K562 (cell line): ENCODE results near the gene SERPINF2. TPM values are rescaled to one million over a fixed set of nuclear protein-coding genes. Genes with fewer than 3 reads are reported as not detected.

Experiments
- FOXA3 ChIP-seq, 2 experiments: fragments of 450-650 bp in 1 of 2; sonication (generic) in 1 of 2; formaldehyde crosslinking; IDR thresholded peaks in 1 of 2; conservative IDR thresholded peaks in 1 of 2; 2 replicates each; pipeline versions ENCODE4 v1.4.0 to v1.8.0; 2020 to 2022; ENCODE audit warnings: mild to moderate bottlenecking in 2 of 2, missing genetic modification reagents in 1 of 2
- GABPB2 ChIP-seq: fragments of 250-450 bp; sonication (Bioruptor Pico); conservative IDR thresholded peaks from 2 replicates; pipeline ENCODE4 v1.5.1; 2021; ENCODE audit warnings: mild to moderate bottlenecking
- MYNN ChIP-seq, 2 experiments: sonication (generic); formaldehyde crosslinking in 1 of 2; IDR thresholded peaks; 2 replicates each; pipeline versions ENCODE4 v1.5.0 to v1.6.1; 2016 to 2020; ENCODE audit warnings: antibody characterized with exemption in 1 of 2, missing genetic modification reagents in 1 of 2
- NFRKB ChIP-seq: fragments of 450-650 bp; IDR thresholded peaks from 2 replicates; pipeline ENCODE4 v1.6.1; 2016; ENCODE audit warnings: low read depth
- PPARD ChIP-seq: fragments of 250-450 bp; sonication (Bioruptor Pico); IDR thresholded peaks from 2 replicates; pipeline ENCODE4 v1.8.0; 2022; ENCODE audit warnings: inconsistent platforms, mild to moderate bottlenecking, moderate library complexity
- RB1 ChIP-seq: fragments of 450-650 bp; IDR thresholded peaks from 2 replicates; pipeline ENCODE4 v1.6.1; 2017; ENCODE audit warnings: low read depth, mild to moderate bottlenecking
- RBBP5 ChIP-seq: fragments of 200-600 bp; sonication (generic); IDR thresholded peaks from 2 replicates; pipeline ENCODE4 v1.6.1; 2012; ENCODE audit warnings: borderline replicate concordance, mild to moderate bottlenecking, low read length, control low read depth, inconsistent platforms; ENCODE audit not compliant: insufficient read depth, poor library complexity, severe bottlenecking
- RFX5 ChIP-seq: IDR thresholded peaks from 2 replicates; pipeline ENCODE4 v1.6.1; 2011; ENCODE audit warnings: low read depth, mild to moderate bottlenecking, improper control_type of control experiment, low read length
- TRIM28 ChIP-seq: fragments of 450-650 bp; IDR thresholded peaks from 2 replicates; pipeline ENCODE4 v1.6.1; 2017
- XRCC4 ChIP-seq: IDR thresholded peaks from one replicate; pipeline ENCODE4 v1.6.1; 2011; ENCODE audit not compliant: insufficient read depth, insufficient read length; ENCODE audit errors: extremely low read depth
- ZC3H4 ChIP-seq: sonication (generic); formaldehyde crosslinking; IDR thresholded peaks from 2 replicates; pipeline ENCODE4 v1.9.0; 2021; ENCODE audit warnings: missing genetic modification reagents, borderline replicate concordance
- ZFPM2 ChIP-seq: fragments of 250-450 bp; sonication (Bioruptor Pico); IDR thresholded peaks from 2 replicates; pipeline ENCODE4 v1.5.1; 2022; ENCODE audit warnings: mild to moderate bottlenecking
- ZKSCAN3 ChIP-seq: fragments of 250-450 bp; sonication (Bioruptor Pico); IDR thresholded peaks from 2 replicates; pipeline ENCODE4 v1.4.0; 2020
- ZNF347 ChIP-seq: fragments of 450-650 bp; formaldehyde crosslinking; IDR thresholded peaks from 2 replicates; pipeline ENCODE4 v1.4.0; 2020; ENCODE audit warnings: low read depth, mild to moderate bottlenecking, moderate library complexity
- polyA plus RNA-seq, 8 experiments: library from polyadenylated mRNA; depleted of rRNA in 4 of 8; stranded (reverse) in 5 of 8; unstranded in 3 of 8; fragments of >200 nt; fragmentation: Nextera tagmentation in 2 of 8; fragmentation: Illumina TruSeq in 1 of 8; extraction: Ambion mirVana in 2 of 8; extraction: Trizol in 1 of 8; gene quantifications; 2 replicates each; pipeline versions ENCODE4 v1.2.1 to v1.2.3, GENCODE V29; 2011 to 2014; ENCODE audit warnings: inconsistent platforms in 1 of 8, missing spikeins in 1 of 8
- total RNA-seq, 7 experiments: library from RNA; depleted of rRNA in 6 of 7; stranded (reverse); fragments of >200 nt in 6 of 7; fragmentation: Illumina TruSeq in 2 of 7; extraction: Trizol in 2 of 7; gene quantifications; 2 replicates each; pipeline versions ENCODE4 v1.2.1 to v1.2.3, GENCODE V29; 2011 to 2021; ENCODE audit warnings: low replicate concordance in 1 of 7
- TF ChIP-seq, protein P1 (sequence below): fragments of 250-450 bp; sonication (Bioruptor Pico); IDR thresholded peaks from 2 replicates; pipeline ENCODE4 v1.4.0; 2020; ENCODE audit warnings: mild to moderate bottlenecking
- TF ChIP-seq, protein P2 (sequence below), 2 experiments: fragments of 250-450 bp in 1 of 2; fragments of 450-650 bp in 1 of 2; sonication (Bioruptor Pico) in 1 of 2; IDR thresholded peaks; 2 replicates each; pipeline versions ENCODE4 v1.6.1 to v1.8.0; 2016 to 2021; ENCODE audit warnings: mild to moderate bottlenecking in 2 of 2, moderate library complexity in 2 of 2, missing compliant biosample characterization in 1 of 2, missing genetic modification characterization in 1 of 2
- TF ChIP-seq, protein P3 (sequence below): fragments of 250-450 bp; sonication (Bioruptor Pico); IDR thresholded peaks from 2 replicates; pipeline ENCODE4 v1.9.0; 2021; ENCODE audit warnings: mild to moderate bottlenecking, inconsistent platforms
- TF ChIP-seq, protein P4 (sequence below): fragments of 450-650 bp; IDR thresholded peaks from 2 replicates; pipeline ENCODE4 v1.7.0; 2016; ENCODE audit warnings: borderline replicate concordance
- TF ChIP-seq, protein P5 (sequence below): IDR thresholded peaks from 2 replicates; pipeline ENCODE4 v1.6.1; 2014; ENCODE audit warnings: antibody characterized with exemption

Gene SERPINF2
- total and polyA plus RNA-seq, 9 of the 15 experiments (the other 6 are each of a cell fraction or from before 2014, with no cell fraction given): 0.22 TPM; not detected in 8

DNA sequence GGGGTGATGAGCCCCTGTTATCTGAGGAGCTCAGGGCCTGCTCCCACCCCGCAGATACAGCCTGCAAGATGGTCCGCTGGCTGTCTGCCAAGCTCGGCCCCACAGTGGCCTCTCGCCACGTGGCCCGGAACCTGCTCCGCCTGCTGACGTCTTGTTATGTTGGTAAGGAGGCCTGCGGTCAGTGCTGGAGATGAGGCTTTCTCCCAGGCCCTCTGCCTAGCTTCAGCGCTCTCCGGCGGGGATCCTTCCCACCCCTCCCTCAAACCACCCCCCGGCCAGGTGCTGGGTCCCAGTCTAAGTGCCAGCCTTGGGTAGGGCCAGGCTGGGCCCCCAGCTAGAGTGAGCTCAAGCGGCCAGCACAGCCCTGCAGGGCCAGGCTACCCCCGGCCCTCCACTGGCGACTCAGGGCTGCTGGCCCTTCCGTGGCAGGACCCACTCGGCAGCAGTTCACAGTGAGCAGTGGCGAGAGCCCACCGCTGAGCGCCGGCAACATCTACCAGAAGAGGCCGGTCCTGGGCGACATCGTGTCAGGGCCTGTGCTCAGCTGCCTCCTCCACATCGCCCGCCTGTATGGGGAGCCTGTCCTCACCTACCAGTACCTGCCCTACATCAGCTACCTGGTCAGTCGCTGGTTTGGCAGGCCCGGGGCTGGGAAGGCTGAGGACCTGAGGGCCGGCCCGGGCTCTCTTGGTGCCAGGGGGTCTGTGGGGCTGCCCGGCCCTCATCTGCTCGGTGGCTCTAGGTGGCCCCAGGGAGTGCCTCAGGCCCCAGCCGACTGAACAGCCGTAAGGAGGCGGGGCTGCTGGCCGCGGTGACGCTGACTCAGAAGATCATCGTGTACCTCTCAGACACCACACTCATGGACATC is 12.1 kb upstream of the SERPINF2 start (continued):
- TF ChIP-seq PPARD (CRISPR knock-in tag) (no peak), ZC3H4 (CRISPR knock-in tag) (peak; percentile 68; the same call in 1 of the 2 replicates), TRIM28 (no peak), GABPB2 (CRISPR knock-in tag) (no peak), FOXA3 (CRISPR knock-in tag; conservative IDR thresholded peaks at IDR 0.05 in 1 of 2, IDR thresholded peaks at IDR 0.05 in 1 of 2) (peak in 1 of 2 experiments; percentile 82; a peak in 1 of 4 replicates), ZFPM2 (CRISPR knock-in tag) (no peak), ZKSCAN3 (CRISPR knock-in tag) (no peak), MYNN (IDR thresholded peaks at IDR 0.05) (no peak), MYNN (CRISPR knock-in tag; IDR thresholded peaks at IDR 0.05) (no peak), XRCC4 (no peak), RB1 (no peak), NFRKB (peak; percentile 60; the same call in 1 of the 2 replicates), RFX5 (no peak), ZNF347 (CRISPR knock-in tag) (no peak), RBBP5 (no peak)
- TF ChIP-seq, protein P1, sequence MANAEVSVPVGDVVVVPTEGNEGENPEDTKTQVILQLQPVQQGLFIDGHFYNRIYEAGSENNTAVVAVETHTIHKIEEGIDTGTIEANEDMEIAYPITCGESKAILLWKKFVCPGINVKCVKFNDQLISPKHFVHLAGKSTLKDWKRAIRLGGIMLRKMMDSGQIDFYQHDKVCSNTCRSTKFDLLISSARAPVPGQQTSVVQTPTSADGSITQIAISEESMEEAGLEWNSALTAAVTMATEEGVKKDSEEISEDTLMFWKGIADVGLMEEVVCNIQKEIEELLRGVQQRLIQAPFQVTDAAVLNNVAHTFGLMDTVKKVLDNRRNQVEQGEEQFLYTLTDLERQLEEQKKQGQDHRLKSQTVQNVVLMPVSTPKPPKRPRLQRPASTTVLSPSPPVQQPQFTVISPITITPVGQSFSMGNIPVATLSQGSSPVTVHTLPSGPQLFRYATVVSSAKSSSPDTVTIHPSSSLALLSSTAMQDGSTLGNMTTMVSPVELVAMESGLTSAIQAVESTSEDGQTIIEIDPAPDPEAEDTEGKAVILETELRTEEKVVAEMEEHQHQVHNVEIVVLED (CRISPR knock-in tag): 0 out of 2 replicates have a peak, but pooled peaks have one; percentile 27
- TF ChIP-seq, protein P2, sequence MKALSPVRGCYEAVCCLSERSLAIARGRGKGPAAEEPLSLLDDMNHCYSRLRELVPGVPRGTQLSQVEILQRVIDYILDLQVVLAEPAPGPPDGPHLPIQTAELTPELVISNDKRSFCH (CRISPR knock-in tag; IDR thresholded peaks at IDR 0.05): no peak
- TF ChIP-seq, protein P2 (tag; IDR thresholded peaks at IDR 0.05): 0 out of 2 replicates have a peak, but pooled peaks have one; percentile 44
- TF ChIP-seq, protein P3, sequence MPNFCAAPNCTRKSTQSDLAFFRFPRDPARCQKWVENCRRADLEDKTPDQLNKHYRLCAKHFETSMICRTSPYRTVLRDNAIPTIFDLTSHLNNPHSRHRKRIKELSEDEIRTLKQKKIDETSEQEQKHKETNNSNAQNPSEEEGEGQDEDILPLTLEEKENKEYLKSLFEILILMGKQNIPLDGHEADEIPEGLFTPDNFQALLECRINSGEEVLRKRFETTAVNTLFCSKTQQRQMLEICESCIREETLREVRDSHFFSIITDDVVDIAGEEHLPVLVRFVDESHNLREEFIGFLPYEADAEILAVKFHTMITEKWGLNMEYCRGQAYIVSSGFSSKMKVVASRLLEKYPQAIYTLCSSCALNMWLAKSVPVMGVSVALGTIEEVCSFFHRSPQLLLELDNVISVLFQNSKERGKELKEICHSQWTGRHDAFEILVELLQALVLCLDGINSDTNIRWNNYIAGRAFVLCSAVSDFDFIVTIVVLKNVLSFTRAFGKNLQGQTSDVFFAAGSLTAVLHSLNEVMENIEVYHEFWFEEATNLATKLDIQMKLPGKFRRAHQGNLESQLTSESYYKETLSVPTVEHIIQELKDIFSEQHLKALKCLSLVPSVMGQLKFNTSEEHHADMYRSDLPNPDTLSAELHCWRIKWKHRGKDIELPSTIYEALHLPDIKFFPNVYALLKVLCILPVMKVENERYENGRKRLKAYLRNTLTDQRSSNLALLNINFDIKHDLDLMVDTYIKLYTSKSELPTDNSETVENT: no peak
- TF ChIP-seq, protein P4, sequence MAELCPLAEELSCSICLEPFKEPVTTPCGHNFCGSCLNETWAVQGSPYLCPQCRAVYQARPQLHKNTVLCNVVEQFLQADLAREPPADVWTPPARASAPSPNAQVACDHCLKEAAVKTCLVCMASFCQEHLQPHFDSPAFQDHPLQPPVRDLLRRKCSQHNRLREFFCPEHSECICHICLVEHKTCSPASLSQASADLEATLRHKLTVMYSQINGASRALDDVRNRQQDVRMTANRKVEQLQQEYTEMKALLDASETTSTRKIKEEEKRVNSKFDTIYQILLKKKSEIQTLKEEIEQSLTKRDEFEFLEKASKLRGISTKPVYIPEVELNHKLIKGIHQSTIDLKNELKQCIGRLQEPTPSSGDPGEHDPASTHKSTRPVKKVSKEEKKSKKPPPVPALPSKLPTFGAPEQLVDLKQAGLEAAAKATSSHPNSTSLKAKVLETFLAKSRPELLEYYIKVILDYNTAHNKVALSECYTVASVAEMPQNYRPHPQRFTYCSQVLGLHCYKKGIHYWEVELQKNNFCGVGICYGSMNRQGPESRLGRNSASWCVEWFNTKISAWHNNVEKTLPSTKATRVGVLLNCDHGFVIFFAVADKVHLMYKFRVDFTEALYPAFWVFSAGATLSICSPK: no peak
- TF ChIP-seq, protein P5, sequence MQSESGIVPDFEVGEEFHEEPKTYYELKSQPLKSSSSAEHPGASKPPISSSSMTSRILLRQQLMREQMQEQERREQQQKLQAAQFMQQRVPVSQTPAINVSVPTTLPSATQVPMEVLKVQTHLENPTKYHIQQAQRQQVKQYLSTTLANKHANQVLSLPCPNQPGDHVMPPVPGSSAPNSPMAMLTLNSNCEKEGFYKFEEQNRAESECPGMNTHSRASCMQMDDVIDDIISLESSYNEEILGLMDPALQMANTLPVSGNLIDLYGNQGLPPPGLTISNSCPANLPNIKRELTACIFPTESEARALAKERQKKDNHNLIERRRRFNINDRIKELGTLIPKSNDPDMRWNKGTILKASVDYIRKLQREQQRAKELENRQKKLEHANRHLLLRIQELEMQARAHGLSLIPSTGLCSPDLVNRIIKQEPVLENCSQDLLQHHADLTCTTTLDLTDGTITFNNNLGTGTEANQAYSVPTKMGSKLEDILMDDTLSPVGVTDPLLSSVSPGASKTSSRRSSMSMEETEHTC: no peak
